Measurements from ENCODE around the gene BCL7C.
"Not testable (repeated sequence)": the region's sequence is repeated elsewhere in the genome, so short reads cannot be mapped to it uniquely, and the experiment has no call there.

The BCL7C gene

GRCh38 chr16:30893744-30894539 lies at the start of gene BCL7C:
TSS of gene BCL7C (minus strand) at chr16:30894077. CDS start at chr16:30893944, 133 bp downstream.
- DNase-seq: peak; percentile 36

GRCh38 chr16:30942426-30942806 lies 48.5 kb upstream of the BCL7C start:
- DNase-seq: no peak

- DNase-seq: no peak
Measured at GRCh38 chr16:30941600-30942425, 47.9 kb upstream of the BCL7C start.

- not testable (repeated sequence) for DNase-seq
Measured at GRCh38 chr16:30939571-30939970, 45.7 kb upstream of the BCL7C start.

- no peak for DNase-seq
Measured at GRCh38 chr16:30937692-30938091, 43.8 kb upstream of the BCL7C start.

- DNase-seq: peak; percentile 9
Measured at GRCh38 chr16:30934827-30935557, 41.1 kb upstream of the BCL7C start.

GRCh38 chr16:30931068-30931650 lies 37.3 kb upstream of the BCL7C start:
- no peak for DNase-seq

- no peak for DNase-seq
Measured at GRCh38 chr16:30930160-30930571, 36.3 kb upstream of the BCL7C start.

- no peak for DNase-seq
Measured at GRCh38 chr16:30929167-30929566, 35.3 kb upstream of the BCL7C start.

GRCh38 chr16:30928390-30928789 lies 34.5 kb upstream of the BCL7C start:
- DNase-seq: no peak

GRCh38 chr16:30927789-30928378 lies 34.0 kb upstream of the BCL7C start:
- DNase-seq: peak; percentile 77

GRCh38 chr16:30926937-30927788 lies 33.3 kb upstream of the BCL7C start:
- no peak for DNase-seq

GRCh38 chr16:30925995-30926811 lies 32.3 kb upstream of the BCL7C start:
- DNase-seq: no peak

- no peak for DNase-seq
Measured at GRCh38 chr16:30925632-30925987, 31.7 kb upstream of the BCL7C start.

- no peak for DNase-seq
Measured at GRCh38 chr16:30924913-30925631, 31.2 kb upstream of the BCL7C start.

- no peak for DNase-seq
Measured at GRCh38 chr16:30924076-30924912, 30.4 kb upstream of the BCL7C start.

- no peak for DNase-seq
Measured at GRCh38 chr16:30923554-30924075, 29.7 kb upstream of the BCL7C start, which contains the start of gene FBXL19. TSS of gene FBXL19 (plus strand) at chr16:30923572. CDS start at chr16:30925755, 2,183 bp downstream.

GRCh38 chr16:30922960-30923535 lies 29.2 kb upstream of the BCL7C start:
- DNase-seq: peak; percentile 99
